NCI-H1105 (cell line): ENCODE measurements around the gene RAB30.
A peak's percentile ranks its signal among the peaks of the same experiment; 100 is the strongest.
"Not testable (repeated sequence)": the region's sequence is repeated elsewhere in the genome, so short reads cannot be mapped to it uniquely, and the experiment has no call there.

Experiments used
- DNase-seq: peaks from one replicate; lab custom pipeline; 2025; lab: John Stamatoyannopoulos, UW

Gene RAB30

DNA sequence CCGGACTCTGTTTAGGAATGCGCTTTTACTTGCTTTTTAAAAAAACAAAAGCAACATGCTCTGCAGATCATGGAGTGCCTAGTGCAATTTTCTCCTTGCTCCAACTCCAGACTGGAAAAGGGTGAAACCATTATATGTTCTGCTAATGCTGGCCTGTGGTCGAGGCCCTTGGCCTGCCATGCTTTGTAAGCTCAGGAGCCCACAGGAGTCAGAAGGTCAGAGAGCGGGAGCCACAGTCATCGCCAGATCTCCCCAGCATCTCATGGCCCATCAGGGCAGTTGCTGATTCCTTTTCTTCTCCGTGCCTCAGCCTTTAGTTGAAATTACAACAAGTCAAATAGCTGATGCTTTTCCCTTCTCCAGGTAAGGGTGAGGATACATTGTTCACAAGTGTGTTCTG lies 89.8 kb downstream of the RAB30 start:
- DNase-seq = no peak

DNA sequence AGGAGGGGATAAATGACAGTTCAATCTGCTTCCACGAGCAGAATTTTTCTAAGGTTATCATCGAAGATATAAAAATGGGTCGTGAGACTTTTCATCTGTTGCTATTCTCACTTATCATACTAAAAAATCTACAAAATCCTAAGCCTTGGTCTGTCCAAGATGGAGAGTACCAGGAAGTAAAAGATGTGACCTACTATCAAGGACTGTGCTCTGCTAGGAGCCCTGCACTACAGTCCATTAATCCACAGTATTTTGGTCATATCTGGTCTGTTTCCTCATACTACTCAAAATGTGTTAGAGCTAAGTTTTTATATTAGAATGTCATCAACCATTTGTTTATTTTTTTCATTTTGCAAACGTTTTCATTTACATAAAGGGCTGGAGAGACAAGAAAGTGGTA lies 90.8 kb downstream of the RAB30 start:
- no peak for DNase-seq

DNA sequence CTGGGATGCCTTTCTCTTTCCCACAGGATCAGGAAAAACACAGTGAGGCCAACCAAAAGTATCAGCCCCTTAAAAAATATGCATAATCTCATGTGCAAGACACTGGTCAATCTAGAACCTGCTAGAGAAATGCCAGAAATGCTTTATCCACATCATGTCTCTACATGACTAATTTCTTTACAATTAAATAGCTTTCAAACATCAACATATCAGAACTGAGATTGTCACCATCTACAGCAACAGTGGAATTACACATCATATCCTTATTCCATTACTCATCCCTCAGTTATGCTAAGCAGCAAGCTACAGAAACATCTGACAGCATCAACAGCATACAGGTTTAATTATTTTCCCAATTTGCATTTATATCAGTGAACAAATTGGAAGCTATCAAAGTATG lies 91.4 kb downstream of the RAB30 start:
- no peak for DNase-seq

DNA sequence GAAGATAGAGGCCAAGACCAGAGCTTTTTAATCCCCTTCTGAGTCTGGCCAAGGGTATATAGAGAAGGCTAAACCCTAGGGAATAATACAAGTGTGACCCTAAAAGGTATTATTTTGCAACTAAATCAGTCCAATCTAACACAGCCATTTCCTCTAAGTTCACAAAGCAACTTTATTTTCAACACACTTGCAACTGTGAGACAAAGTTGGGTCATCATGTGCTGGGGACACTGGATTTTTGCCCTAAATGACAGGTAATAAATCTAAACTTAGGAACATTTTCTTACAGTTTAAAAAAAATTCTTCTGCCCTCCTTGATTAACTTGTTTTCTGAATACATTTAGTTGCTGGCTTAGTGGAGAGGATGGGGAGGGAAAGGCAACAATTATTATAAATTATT lies 91.9 kb downstream of the RAB30 start:
- no peak for DNase-seq

DNA sequence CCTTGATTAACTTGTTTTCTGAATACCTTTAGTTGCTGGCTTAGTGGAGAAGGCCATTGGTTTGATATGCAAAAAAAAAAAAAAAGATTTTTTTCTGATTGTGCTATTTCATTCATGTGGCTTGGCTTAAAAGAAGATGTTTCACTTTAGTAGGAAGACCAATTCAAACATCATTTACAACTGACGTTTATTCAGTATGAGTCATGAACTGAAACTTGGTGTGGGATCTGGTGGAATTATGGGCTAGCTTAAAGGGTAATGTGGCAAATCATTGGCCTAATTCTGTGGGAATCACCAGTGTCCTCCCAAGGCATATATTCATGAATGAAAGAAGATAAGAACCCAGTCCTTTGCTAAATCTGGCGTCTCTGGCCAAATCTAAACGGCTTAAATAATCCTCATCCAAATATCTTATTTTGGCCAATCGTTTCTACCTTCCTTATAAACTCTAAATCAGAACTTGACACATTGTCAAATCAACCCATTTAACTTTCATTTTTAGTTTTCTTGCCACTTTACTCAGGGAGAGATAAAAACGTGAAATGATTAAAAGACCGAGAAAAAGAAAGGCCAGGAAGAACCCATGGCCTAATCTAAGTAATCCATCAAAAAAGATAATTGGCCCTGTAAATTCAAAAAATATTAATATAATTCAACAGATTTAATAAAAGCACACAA lies 93.1 kb downstream of the RAB30 start:
- no peak for DNase-seq

DNA sequence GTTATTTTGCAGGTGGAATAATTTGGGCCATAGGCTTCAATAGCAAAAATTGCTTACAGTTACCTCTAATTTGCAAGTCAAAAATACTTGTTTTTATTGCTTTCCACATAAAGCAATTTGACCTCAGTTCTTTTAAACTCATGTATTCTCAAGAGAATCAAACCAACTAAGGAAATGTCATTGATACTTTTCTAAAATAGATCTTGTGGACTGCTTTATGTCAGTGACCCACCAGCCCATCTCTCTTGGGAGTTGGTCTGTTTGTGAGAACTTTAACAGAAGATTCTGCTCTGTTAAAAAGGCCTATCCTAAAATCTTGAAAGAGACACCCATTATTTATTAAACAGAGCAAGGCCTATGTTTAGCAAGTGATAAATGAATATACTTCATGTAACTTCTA lies 94.9 kb downstream of the RAB30 start:
- DNase-seq = no peak

DNA sequence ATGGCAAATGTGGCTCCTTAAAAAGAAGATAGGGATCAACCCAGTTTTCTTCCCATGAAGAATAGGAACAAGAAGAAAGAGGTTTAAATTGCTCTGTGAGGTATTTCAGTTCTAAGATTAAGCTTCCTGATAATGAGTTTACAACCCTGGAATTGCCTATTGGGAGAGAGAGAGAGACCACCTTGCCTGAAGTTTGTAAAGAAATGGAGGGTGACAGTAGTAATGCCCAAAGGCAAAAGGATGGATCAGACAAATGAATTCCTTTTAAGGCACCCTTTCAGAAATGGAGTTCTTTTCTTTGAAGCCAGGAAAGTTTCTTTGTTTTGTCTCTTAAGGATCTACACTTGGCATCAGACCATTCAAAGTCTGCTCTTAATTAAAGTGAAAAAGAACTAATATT lies 95.8 kb downstream of the RAB30 start:
- DNase-seq = no peak

DNA sequence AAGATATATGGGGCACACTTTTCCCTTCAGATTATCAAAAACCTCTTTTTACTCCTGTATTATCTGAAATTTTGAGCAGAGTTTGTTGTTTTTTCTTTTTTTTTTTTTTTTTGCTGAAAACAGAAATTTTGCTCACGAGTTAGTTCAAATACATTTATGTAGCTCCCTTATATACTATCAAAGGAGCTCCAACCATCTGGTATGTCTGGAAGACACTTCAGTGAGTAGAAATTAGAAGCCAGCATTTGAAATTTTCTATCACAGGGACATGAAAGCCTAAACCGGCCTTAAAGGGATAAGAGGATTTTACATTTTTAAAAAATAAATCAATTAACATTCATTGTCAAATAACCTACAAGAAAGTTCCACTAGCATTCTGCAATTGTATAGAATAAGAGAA lies 96.8 kb downstream of the RAB30 start:
- no peak for DNase-seq

DNA sequence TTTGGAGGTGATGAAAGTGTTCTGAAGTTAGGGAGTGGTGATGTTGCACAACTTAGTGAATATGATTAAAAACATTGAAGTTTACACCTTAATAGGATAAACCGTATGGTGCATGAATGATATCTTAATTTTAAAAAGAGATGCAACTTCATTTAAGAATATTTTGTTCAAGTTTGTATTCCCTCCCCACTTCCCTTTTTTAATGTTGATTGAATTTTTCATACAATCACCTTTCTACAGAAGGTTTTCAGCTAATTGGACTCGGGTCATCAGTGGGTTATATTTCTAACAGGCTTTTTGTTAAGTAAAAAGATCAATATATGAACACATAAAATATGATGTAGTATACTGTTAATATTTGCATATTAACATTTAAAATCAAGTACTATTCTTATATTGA lies 97.6 kb downstream of the RAB30 start:
- DNase-seq = no peak

DNA sequence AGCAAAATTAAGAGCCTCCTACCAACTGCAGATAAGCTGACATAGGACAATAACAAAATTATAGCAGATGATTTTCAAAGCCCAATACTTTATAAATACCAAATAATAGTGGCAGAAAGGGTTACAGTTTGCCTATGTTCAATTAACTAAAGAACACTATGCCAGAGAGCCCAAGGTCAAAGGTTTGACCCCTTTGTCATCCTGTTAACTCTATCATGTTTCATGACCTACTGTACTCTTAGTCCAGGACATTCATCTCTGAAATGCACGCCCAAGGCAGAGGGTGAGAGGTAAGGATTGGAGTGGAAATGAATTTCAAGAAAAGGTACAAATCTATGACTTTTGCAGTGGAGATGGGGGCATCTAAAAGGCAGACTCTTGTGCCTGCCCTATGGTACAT lies 99.6 kb downstream of the RAB30 start:
- no peak for DNase-seq

DNA sequence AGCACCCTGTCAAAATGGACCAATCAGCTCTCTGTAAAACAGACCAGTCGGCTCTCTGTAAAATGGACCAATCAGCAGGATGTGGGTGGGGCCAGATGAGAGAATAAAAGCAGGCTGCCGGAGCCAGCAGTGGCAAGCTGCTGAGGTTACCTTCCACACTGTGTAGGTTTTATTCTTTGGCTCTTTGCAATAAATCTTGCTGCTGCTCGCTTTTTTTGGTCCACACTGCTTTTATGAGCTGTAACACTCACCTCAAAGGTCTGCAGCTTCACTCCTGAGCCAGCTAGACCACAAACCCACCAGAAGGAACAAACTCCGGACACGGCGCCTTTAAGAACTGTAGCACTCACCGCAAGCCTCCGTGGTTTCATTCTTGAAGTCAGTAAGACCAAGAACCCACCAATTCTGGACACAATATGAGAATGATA lies 100.2 kb downstream of the RAB30 start:
- not testable (repeated sequence) for DNase-seq

DNA sequence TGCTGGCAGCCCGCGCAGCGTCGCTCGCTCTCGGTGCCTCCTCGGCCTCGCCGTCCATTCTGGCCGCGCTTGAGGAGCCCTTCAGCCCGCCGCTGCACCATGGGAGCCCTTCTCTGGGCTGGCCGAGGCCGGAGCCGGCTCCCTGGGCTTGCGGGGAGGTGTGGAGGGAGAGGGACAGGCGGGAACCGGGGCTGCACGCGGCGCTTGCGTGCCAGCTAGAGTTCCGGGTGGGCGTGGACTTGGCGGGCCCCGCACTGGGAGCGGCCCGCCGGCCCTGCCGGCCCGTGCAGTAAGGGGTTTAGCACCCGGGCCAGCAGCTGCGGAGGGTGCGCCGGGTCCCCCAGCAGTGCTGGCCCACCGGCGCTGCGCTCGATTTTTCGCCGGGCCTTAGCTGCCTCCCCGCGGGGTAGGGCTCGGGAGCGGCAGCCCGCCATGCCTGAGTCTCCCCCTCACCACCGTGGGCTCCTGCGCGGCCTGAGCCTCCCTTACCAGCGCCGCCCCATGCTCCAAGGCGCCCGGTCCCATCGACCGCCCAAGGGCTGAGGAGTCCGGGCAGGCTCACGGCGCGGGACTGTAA lies 101.1 kb downstream of the RAB30 start:
- DNase-seq = not testable (repeated sequence)

DNA sequence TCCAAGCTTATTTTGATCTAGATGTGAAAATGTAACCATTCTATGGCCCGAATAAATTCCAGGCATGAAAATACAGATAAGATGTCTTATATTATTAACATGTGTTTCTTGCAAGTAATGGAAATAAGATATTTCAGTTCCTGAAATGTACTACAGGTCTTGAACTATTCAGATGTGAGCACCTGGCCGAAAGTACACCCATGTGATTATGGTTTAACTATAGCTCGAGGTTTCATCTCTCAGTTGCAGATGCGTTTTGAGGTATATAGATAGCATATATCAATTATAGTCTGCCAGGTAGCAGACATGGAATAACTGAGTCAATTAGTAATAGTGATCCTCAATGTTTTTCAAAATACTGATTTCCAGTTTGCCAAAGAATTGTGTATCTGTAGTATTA lies 101.9 kb downstream of the RAB30 start:
- no peak for DNase-seq

DNA sequence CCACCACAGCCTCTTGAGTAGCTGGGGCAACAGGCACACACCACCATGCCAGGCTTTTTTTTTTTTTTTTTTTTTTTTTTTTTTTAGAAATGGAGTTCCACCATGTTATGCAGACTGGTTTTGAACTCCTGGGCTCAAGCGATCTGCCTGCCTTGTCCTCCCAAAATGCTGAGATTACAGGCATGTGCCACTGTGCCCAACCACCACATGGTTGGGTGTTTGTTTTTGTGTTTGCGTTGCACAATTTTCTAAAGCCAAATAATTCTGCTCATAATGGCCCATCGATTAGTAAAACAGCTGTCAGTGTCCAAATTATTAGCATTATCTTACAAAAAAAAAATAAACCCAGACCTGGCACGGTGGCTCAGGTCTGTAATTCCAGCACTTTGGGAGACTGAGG lies 104.3 kb downstream of the RAB30 start:
- no peak for DNase-seq

DNA sequence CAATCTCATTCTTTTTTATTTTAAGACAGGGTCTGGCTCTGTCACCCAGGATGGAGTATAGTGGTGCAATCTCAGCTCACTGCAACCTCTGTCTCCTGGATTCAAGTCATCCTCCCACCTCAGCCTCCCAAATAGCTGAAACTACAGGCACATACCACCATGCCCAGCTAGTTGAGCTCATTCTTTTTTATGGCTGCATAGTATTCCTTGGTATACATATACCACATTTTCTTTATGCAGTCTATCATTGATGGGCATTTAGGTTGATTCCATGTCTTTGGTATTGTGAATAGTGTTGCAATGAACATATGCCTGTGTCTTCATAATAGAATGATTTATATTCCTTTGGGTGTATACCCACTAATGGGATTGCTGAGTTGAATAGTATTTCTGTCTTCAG lies 109.7 kb downstream of the RAB30 start:
- DNase-seq = not testable (repeated sequence)

DNA sequence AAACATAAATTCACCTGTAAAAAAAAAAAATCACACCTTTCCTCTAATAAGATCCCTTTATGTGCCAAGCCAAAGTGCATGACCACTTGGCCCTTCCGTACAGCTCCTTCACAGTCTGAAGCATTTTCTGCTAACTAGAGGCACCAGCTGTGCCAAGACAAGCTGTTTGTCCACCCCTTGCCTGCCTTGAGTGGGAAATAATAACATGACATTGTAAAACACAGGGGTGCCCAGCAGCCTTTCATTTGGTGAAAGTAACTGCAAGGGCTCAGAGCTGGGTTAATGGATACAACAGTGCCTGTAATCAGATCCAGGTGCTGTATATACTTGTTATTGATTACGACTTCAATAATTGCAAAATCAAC lies 110.9 kb downstream of the RAB30 start:
- DNase-seq = no peak

DNA sequence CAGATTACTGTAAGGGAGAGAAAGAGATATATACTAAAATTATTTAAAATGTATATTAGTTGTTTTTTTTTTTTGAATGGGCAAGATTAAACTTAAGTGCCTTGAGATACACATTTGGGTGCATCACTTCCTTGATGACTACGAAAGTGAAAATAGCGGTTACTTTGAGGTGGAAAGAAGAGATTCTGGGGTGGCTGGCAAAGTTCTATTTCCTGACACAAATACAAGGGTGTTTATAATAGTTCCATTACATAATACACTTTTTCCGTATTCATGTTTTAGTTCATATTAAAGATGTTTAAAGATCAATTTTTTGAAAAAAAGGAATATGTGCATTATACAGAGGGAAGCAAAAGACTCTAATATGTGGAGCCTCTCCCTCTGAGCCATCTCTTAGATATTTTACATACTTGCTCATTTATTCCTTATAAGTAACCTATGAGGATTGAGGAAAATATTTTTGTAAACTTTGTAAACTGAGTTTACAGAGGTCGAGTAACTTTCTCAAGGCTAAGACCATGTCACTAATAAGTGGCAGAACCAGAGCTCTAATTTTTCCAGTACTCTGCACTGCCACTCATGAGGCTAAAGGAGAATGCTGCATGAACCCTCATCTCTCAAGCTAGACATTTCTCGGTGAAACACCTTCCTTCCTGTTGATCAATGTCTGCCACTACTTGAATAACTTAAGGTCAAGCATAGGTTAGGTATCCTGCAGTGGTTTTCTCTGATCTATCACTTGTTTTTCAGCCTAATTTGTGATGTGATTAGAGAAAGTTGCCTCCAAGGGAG lies 111.5 kb downstream of the RAB30 start:
- no peak for DNase-seq

DNA sequence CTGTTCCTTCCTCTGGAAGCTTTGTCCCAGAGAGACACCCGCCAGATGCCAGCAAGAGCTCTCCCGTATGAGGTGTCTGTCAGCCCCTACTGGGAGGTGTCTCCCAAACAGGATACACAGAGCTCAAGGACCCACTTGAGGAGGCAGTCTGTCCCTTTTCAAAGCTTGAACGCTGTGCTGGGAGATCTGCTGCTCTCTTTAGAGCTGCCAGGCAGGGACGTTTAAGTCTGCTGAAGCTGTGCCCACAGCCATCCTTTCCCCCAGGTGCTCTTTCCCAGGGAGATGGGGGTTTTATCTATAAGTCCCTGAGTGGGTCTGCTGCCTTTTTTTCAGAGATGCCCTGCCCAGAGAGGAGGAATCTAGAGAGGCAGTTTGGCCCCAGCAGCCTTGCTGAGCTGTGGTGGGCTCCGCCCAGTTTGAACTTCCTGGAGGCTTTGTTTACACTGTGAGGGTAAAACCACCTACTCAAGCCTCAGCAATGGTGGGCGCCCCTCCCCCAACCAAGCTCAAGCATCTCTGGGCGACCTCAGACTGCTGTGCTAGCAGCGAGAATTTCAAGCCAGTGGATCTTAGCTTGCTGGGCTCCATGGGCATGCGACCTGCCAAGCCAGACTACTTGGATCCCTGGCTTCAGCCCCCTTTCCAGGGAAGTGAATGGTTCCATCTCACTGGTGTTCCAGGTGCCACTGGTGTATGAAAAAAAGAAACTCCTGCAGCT lies 115.8 kb downstream of the RAB30 start:
- DNase-seq = peak; percentile 28

DNA sequence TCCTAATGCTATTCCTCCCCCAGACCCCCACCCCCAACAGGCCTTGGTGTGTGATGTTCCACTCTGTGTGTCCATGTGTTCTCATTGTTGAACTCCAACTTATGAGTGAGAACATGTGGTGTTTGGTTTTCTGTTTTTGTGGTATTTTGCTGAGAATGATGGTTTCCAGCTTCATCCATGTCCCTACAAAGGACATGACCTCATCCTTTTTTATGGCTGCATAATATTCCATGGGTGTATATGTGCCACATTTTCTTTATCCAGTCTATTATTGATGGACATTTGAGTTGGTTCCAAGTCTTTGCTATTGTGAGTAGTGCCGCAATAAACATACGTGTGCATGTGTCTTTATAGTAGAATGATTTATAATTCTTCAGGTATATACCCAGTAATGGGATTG lies 121.2 kb downstream of the RAB30 start:
- DNase-seq = not testable (repeated sequence)

DNA sequence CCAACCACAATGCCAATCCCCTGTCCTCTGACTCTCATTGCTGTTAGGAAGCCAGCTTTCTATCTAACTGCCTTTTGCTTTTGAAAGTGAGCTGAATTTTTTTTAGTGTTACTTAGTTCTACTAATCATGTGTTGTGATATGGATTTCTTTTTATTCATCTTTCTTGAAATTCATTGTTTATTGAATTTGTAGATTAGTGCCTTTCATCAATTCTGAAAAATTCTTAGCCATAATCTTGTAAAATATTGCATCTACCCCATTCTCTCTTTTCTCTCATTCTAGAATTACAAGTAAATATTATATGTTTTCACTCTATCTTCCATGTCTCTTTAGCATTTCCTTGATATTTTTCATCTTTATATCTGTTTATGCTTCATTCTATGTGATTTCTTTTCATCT lies 122.3 kb downstream of the RAB30 start:
- DNase-seq = no peak

DNA sequence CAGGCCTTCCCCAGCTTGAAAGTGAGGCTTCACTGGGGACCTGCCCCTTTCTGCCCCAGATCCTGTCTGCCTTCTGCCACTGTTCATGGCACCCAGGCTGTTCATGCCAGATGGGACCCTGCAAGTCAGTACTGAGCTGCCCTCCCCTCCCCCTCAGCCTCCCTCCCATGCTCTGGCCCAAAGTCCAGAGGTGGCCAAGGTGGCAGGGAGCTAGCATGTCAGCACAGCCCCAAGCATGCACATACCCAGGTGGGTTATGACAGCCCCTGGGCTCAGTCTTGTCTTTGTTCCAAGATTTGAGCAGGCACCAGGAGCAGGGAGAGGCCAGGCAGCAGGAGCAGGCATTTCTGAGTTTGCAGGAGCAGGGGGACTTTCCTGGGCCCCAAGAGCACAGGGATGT lies 126.0 kb downstream of the RAB30 start:
- no peak for DNase-seq

DNA sequence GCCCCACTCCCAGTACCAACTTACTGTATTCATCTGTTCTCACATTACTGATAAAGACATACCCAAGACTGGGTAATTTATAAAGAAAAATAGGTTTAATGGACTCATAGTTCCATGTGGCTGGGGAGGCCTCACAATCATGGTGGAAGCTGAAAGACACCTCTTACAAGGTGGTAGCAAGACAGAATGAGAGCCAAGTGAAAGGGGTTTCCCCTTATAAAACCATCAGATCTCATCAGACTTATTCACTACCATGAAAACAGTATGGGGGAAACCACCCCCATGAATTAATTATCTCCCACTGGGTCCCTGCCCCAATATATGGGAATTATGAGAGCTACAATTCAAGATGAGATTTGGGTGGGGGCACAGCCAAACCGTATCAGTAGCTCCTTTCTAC lies 126.7 kb downstream of the RAB30 start:
- not testable (repeated sequence) for DNase-seq

DNA sequence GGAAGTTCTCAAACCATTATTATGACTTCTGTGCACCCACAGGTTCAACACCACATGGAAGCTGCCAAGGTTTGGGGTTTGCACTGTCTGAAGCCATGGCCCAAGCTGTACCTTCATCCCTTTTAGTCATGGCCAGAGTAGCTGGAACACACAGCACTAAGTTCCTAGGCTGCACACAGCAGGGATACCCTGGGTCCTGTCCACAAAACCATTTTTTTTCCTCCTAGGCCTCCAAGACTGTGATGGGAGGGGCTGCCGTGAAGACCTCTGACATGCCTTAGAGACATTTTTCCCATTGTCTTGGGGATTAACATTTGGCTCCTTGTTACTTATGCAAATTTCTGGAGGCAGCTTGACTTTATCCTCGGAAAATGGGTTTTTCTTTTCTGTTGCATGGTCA lies 127.5 kb downstream of the RAB30 start:
- DNase-seq = no peak
